WTC11 (cell line): Measurements from ENCODE around the gene SLC44A3. TPM values are rescaled to one million over a fixed set of nuclear protein-coding genes. Genes with fewer than 3 reads are reported as not detected.

Experiments
- ATAC-seq: fragments of 200-7000 bp; cut with Tn5 transposase; 2 replicates; pipeline ENCODE4 v1.10.0; 2021; ENCODE audit warnings: mild to moderate bottlenecking, moderate library complexity
- CTCF ChIA-PET: fragments of 300-600 bp; sonication (Branson Sonifier 250); formaldehyde crosslinking; loops from one replicate; lab custom pipeline; 2021; ENCODE audit warnings: antibody characterized with exemption; lab: Charles Lee
- POLR2A ChIA-PET: fragments of 350-600 bp; sonication (Branson Sonifier 250); formaldehyde crosslinking; loops from one replicate; lab custom pipeline; 2021; ENCODE audit warnings: antibody characterized with exemption; lab: Charles Lee
- DNase-seq: peaks from one replicate; pipeline ENCODE4 v3.0.0; 2021; ENCODE audit warnings: low spot score
- H3K27ac Mint-ChIP-seq: 2 replicates; pipeline ENCODE4 v1.8.0; 2021; ENCODE audit warnings: mixed read lengths
- H3K27me3 Mint-ChIP-seq: 2 replicates; pipeline ENCODE4 v1.8.0; 2021; ENCODE audit warnings: low read depth, mild to moderate bottlenecking, moderate library complexity, mixed read lengths
- H3K36me3 Mint-ChIP-seq: 2 replicates; pipeline ENCODE4 v1.8.0; 2021; ENCODE audit warnings: mixed read lengths
- H3K4me1 Mint-ChIP-seq: 2 replicates; pipeline ENCODE4 v1.8.0; 2022; ENCODE audit warnings: mixed read lengths
- H3K4me3 Mint-ChIP-seq: 2 replicates; pipeline ENCODE4 v1.8.0; 2021; ENCODE audit warnings: mild to moderate bottlenecking, moderate library complexity, mixed read lengths
- H3K9me3 Mint-ChIP-seq: 2 replicates; pipeline ENCODE4 v1.8.0; 2021; ENCODE audit warnings: mixed read lengths
- GABPB1 ChIP-seq: sonication (generic); formaldehyde crosslinking; IDR thresholded peaks from 2 replicates; pipeline ENCODE4 v1.8.1; 2023; ENCODE audit warnings: mild to moderate bottlenecking, missing genetic modification reagents
- IRF2 ChIP-seq: sonication (generic); formaldehyde crosslinking; IDR thresholded peaks from 2 replicates; pipeline ENCODE4 v1.8.0; 2022; ENCODE audit warnings: low read depth, missing genetic modification reagents, borderline replicate concordance
- JUN ChIP-seq: sonication (generic); formaldehyde crosslinking; IDR thresholded peaks from 2 replicates; pipeline ENCODE4 v1.8.0; 2023; ENCODE audit warnings: mild to moderate bottlenecking, missing genetic modification reagents
- NFATC4 ChIP-seq: fragments of 250-450 bp; sonication (Bioruptor Pico); IDR thresholded peaks from 2 replicates; pipeline ENCODE4 v1.9.0; 2021; ENCODE audit warnings: mild to moderate bottlenecking
- NFE2L1 ChIP-seq: sonication (generic); formaldehyde crosslinking; IDR thresholded peaks from 2 replicates; pipeline ENCODE4 v1.8.1; 2023; ENCODE audit warnings: missing genetic modification reagents
- NR2C2 ChIP-seq: sonication (generic); formaldehyde crosslinking; IDR thresholded peaks from 2 replicates; pipeline ENCODE4 v1.8.0; 2022; ENCODE audit warnings: mild to moderate bottlenecking, missing genetic modification reagents
- NR3C1 ChIP-seq: sonication (generic); formaldehyde crosslinking; conservative IDR thresholded peaks from 2 replicates; pipeline ENCODE4 v1.8.1; 2023; ENCODE audit warnings: low read depth, mild to moderate bottlenecking, missing genetic modification reagents
- OVOL2 ChIP-seq: fragments of 250-450 bp; sonication (Bioruptor Pico); IDR thresholded peaks from 2 replicates; pipeline ENCODE4 v1.9.0; 2021; ENCODE audit warnings: mild to moderate bottlenecking, borderline replicate concordance
- RORB ChIP-seq: fragments of 250-450 bp; sonication (Bioruptor Pico); IDR thresholded peaks from 2 replicates; pipeline ENCODE4 v1.9.0; 2021; ENCODE audit warnings: mild to moderate bottlenecking
- SP1 ChIP-seq: sonication (generic); formaldehyde crosslinking; conservative IDR thresholded peaks from 2 replicates; pipeline ENCODE4 v1.8.1; 2022; ENCODE audit warnings: missing genetic modification reagents
- TCF7 ChIP-seq: sonication (generic); formaldehyde crosslinking; IDR thresholded peaks from 2 replicates; pipeline ENCODE4 v1.8.0; 2022; ENCODE audit warnings: mild to moderate bottlenecking, low read depth, missing genetic modification reagents, moderate library complexity
- ZNF396 ChIP-seq: fragments of 250-450 bp; sonication (Bioruptor Pico); IDR thresholded peaks from 2 replicates; pipeline ENCODE4 v1.8.0; 2021; ENCODE audit warnings: mild to moderate bottlenecking, moderate library complexity, borderline replicate concordance
- total RNA-seq: library from RNA; stranded (reverse); gene quantifications from 3 replicates; pipeline ENCODE4 v1.2.3, GENCODE V29; 2021
- TF ChIP-seq, protein P1 (sequence below): sonication (generic); formaldehyde crosslinking; IDR thresholded peaks from 2 replicates; pipeline ENCODE4 v1.8.1; 2023; ENCODE audit warnings: mild to moderate bottlenecking, missing genetic modification reagents, borderline replicate concordance
- TF ChIP-seq, protein P2 (sequence below): fragments of 250-450 bp; sonication (Bioruptor Pico); IDR thresholded peaks from 2 replicates; pipeline ENCODE4 v1.9.0; 2021; ENCODE audit warnings: mild to moderate bottlenecking
- TF ChIP-seq, protein P3 (sequence below): sonication (generic); formaldehyde crosslinking; IDR thresholded peaks from 2 replicates; pipeline ENCODE4 v1.8.1; 2022; ENCODE audit warnings: mild to moderate bottlenecking, missing genetic modification reagents, moderate library complexity, borderline replicate concordance
- TF ChIP-seq, protein P4 (sequence below): sonication (generic); formaldehyde crosslinking; IDR thresholded peaks from 2 replicates; pipeline ENCODE4 v1.8.1; 2023; ENCODE audit warnings: mild to moderate bottlenecking, missing genetic modification reagents, moderate library complexity
- TF ChIP-seq, protein P5 (sequence below): sonication (generic); formaldehyde crosslinking; IDR thresholded peaks from 2 replicates; pipeline ENCODE4 v1.8.1; 2022; ENCODE audit warnings: mild to moderate bottlenecking, moderate library complexity, missing genetic modification reagents
- TF ChIP-seq, protein P6 (sequence below): sonication (generic); formaldehyde crosslinking; IDR thresholded peaks from 2 replicates; pipeline ENCODE4 v1.8.0; 2022; ENCODE audit warnings: mild to moderate bottlenecking, missing genetic modification reagents
- TF ChIP-seq, protein P7 (sequence below): sonication (generic); formaldehyde crosslinking; IDR thresholded peaks from 2 replicates; pipeline ENCODE4 v1.8.0; 2023; ENCODE audit warnings: missing genetic modification reagents, mild to moderate bottlenecking, borderline replicate concordance

SLC44A3 gene
- total RNA-seq, 1 experiment from 2014 or later: 4.7 TPM

DNA sequence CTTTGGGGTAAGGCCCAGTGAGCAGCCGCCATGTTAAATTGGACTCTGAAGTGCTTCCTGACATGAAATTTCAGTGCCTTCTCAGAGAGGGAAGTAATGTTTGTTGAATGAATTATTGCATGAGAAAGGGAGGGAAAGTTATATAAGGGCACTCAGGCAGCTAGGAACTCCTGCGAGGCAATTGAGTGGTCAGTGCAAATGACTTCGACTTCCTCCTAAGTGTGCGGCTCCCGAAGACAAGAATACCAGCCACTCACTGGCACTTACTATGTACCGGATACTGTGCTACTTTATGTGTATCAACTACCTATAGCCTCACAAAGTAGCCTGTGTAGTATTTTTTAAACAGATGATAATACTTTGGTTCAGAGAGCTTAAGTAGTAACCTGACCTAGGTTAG lies 54.3 kb downstream of the SLC44A3 start (continued):
- TF ChIP-seq, protein P1, sequence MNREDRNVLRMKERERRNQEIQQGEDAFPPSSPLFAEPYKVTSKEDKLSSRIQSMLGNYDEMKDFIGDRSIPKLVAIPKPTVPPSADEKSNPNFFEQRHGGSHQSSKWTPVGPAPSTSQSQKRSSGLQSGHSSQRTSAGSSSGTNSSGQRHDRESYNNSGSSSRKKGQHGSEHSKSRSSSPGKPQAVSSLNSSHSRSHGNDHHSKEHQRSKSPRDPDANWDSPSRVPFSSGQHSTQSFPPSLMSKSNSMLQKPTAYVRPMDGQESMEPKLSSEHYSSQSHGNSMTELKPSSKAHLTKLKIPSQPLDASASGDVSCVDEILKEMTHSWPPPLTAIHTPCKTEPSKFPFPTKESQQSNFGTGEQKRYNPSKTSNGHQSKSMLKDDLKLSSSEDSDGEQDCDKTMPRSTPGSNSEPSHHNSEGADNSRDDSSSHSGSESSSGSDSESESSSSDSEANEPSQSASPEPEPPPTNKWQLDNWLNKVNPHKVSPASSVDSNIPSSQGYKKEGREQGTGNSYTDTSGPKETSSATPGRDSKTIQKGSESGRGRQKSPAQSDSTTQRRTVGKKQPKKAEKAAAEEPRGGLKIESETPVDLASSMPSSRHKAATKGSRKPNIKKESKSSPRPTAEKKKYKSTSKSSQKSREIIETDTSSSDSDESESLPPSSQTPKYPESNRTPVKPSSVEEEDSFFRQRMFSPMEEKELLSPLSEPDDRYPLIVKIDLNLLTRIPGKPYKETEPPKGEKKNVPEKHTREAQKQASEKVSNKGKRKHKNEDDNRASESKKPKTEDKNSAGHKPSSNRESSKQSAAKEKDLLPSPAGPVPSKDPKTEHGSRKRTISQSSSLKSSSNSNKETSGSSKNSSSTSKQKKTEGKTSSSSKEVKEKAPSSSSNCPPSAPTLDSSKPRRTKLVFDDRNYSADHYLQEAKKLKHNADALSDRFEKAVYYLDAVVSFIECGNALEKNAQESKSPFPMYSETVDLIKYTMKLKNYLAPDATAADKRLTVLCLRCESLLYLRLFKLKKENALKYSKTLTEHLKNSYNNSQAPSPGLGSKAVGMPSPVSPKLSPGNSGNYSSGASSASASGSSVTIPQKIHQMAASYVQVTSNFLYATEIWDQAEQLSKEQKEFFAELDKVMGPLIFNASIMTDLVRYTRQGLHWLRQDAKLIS: no peak
- TF ChIP-seq GABPB1 (CRISPR knock-in tag) (no peak), NFE2L1 (no peak)
- TF ChIP-seq, protein P2, sequence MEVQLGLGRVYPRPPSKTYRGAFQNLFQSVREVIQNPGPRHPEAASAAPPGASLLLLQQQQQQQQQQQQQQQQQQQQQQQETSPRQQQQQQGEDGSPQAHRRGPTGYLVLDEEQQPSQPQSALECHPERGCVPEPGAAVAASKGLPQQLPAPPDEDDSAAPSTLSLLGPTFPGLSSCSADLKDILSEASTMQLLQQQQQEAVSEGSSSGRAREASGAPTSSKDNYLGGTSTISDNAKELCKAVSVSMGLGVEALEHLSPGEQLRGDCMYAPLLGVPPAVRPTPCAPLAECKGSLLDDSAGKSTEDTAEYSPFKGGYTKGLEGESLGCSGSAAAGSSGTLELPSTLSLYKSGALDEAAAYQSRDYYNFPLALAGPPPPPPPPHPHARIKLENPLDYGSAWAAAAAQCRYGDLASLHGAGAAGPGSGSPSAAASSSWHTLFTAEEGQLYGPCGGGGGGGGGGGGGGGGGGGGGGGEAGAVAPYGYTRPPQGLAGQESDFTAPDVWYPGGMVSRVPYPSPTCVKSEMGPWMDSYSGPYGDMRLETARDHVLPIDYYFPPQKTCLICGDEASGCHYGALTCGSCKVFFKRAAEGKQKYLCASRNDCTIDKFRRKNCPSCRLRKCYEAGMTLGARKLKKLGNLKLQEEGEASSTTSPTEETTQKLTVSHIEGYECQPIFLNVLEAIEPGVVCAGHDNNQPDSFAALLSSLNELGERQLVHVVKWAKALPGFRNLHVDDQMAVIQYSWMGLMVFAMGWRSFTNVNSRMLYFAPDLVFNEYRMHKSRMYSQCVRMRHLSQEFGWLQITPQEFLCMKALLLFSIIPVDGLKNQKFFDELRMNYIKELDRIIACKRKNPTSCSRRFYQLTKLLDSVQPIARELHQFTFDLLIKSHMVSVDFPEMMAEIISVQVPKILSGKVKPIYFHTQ (CRISPR knock-in tag): no peak

DNA sequence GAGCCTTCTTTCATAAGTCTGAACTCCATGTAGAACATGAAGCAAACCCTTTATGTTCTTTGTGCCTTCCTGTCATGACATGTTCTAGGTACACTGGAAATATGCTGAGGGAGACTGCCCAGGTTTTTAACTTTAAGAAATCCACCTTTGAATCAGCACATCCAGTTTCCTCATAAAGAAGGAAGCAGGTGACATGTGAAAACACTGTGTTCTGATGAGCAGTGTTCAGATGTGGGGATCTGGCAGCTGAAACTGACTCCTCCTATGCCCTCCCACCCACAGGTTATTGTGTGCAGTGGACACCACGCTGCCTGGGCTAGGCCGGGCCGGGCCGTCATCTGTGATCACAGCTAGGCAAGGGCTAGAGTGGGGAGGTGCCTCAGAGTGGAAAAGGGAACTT lies 55.6 kb downstream of the SLC44A3 start:
- Mint-ChIP-seq H3K27me3 (peaks cover 3% of the 10 kb centered on the region; the same call in 1 of the 2 replicates), H3K27ac (no peak overlapping the region), H3K36me3 (no peaks in the 10 kb centered on the region), H3K4me3 (no peak overlapping the region), H3K9me3 (peaks cover 3% of the 10 kb centered on the region; the same call in 1 of the 2 replicates), H3K4me1 (no peaks in the 10 kb centered on the region)
- no peak for ATAC-seq
- DNase-seq: no peak
- TF ChIP-seq, protein P3, sequence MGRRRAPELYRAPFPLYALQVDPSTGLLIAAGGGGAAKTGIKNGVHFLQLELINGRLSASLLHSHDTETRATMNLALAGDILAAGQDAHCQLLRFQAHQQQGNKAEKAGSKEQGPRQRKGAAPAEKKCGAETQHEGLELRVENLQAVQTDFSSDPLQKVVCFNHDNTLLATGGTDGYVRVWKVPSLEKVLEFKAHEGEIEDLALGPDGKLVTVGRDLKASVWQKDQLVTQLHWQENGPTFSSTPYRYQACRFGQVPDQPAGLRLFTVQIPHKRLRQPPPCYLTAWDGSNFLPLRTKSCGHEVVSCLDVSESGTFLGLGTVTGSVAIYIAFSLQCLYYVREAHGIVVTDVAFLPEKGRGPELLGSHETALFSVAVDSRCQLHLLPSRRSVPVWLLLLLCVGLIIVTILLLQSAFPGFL (CRISPR knock-in tag): no peak
- no peak for TF ChIP-seq ZNF396 (CRISPR knock-in tag)
- TF ChIP-seq NR3C1: no peak
- TF ChIP-seq SP1 (CRISPR knock-in tag): no peak
- no peak for TF ChIP-seq IRF2 (CRISPR knock-in tag)
- TF ChIP-seq, protein P4, sequence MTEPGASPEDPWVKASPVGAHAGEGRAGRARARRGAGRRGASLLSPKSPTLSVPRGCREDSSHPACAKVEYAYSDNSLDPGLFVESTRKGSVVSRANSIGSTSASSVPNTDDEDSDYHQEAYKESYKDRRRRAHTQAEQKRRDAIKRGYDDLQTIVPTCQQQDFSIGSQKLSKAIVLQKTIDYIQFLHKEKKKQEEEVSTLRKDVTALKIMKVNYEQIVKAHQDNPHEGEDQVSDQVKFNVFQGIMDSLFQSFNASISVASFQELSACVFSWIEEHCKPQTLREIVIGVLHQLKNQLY: no peak
- TF ChIP-seq NFATC4 (CRISPR knock-in tag): no peak
- TF ChIP-seq NR2C2 (CRISPR knock-in tag): no peak
- TF ChIP-seq, protein P5, sequence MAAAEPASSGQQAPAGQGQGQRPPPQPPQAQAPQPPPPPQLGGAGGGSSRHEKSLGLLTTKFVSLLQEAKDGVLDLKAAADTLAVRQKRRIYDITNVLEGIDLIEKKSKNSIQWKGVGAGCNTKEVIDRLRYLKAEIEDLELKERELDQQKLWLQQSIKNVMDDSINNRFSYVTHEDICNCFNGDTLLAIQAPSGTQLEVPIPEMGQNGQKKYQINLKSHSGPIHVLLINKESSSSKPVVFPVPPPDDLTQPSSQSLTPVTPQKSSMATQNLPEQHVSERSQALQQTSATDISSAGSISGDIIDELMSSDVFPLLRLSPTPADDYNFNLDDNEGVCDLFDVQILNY (CRISPR knock-in tag): no peak
- TF ChIP-seq OVOL2: no peak
- TF ChIP-seq TCF7: no peak
- no peak for TF ChIP-seq JUN (CRISPR knock-in tag)
- TF ChIP-seq, protein P6, sequence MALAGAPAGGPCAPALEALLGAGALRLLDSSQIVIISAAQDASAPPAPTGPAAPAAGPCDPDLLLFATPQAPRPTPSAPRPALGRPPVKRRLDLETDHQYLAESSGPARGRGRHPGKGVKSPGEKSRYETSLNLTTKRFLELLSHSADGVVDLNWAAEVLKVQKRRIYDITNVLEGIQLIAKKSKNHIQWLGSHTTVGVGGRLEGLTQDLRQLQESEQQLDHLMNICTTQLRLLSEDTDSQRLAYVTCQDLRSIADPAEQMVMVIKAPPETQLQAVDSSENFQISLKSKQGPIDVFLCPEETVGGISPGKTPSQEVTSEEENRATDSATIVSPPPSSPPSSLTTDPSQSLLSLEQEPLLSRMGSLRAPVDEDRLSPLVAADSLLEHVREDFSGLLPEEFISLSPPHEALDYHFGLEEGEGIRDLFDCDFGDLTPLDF (CRISPR knock-in tag): no peak
- TF ChIP-seq, protein P7, sequence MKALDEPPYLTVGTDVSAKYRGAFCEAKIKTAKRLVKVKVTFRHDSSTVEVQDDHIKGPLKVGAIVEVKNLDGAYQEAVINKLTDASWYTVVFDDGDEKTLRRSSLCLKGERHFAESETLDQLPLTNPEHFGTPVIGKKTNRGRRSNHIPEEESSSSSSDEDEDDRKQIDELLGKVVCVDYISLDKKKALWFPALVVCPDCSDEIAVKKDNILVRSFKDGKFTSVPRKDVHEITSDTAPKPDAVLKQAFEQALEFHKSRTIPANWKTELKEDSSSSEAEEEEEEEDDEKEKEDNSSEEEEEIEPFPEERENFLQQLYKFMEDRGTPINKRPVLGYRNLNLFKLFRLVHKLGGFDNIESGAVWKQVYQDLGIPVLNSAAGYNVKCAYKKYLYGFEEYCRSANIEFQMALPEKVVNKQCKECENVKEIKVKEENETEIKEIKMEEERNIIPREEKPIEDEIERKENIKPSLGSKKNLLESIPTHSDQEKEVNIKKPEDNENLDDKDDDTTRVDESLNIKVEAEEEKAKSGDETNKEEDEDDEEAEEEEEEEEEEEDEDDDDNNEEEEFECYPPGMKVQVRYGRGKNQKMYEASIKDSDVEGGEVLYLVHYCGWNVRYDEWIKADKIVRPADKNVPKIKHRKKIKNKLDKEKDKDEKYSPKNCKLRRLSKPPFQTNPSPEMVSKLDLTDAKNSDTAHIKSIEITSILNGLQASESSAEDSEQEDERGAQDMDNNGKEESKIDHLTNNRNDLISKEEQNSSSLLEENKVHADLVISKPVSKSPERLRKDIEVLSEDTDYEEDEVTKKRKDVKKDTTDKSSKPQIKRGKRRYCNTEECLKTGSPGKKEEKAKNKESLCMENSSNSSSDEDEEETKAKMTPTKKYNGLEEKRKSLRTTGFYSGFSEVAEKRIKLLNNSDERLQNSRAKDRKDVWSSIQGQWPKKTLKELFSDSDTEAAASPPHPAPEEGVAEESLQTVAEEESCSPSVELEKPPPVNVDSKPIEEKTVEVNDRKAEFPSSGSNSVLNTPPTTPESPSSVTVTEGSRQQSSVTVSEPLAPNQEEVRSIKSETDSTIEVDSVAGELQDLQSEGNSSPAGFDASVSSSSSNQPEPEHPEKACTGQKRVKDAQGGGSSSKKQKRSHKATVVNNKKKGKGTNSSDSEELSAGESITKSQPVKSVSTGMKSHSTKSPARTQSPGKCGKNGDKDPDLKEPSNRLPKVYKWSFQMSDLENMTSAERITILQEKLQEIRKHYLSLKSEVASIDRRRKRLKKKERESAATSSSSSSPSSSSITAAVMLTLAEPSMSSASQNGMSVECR: no peak
- TF ChIP-seq GABPB1 (CRISPR knock-in tag): no peak
- no peak for TF ChIP-seq RORB (CRISPR knock-in tag)
- ChIA-PET POLR2A (no interaction called here), CTCF (no interaction called here)
